Heart left ventricle (tissue), 13 donors: Measurements from ENCODE around the gene VCX.

Source experiments
- POLR2A ChIP-seq, 2 donors: fragments of 450-650 bp; IDR thresholded peaks; one replicate each; pipeline ENCODE4 v1.6.1; 2017; ENCODE audit warnings: antibody characterized with exemption in 2 of 2, mild to moderate bottlenecking in 2 of 2, moderate library complexity in 2 of 2
- TF ChIP-seq, protein P1 (sequence below), 12 donors: fragments of 200-600 bp; sonication (generic) in 4 of 12; IDR thresholded peaks; one replicate each; pipeline versions ENCODE4 v1.5.0 to v1.8.0; 2018 to 2022; ENCODE audit warnings: antibody characterized with exemption in 12 of 12, mild to moderate bottlenecking in 5 of 12
- donor health status: ischemic (EF 13 %, LVEDD 7.1; RV severe dilation, severe dysfunction).
- donor health status: DM: no; HTN: yes; CAD: no.
- donor health status: DM: no; HTN: no; CAD: no.
- donor health status: ischemic (EF 25% LVEDD 6.9; RV normal size, moderate dysfunction).
- donor health status: ischemic (EF 25% LVEDD 5.7; RV mildly dilated, moderate dysfunction).
- donor health status: ischemic (EF 35%, LVEDD 5.7; RV mildly dilated, moderate dysfunction).
- donor health status: nonischemic (EF 11% LVEDD 7.7; RV severe dilation, severe dysfunction).
- donor health status: DM: yes; HTN: yes; CAD: no.
- donor health status: PGD.
- donor health status: ischemic (EF 29% LVEDD 5.4; RV normal size, mild dysfunction).
- donor health status: nonischemic (EF 23%, LVEDD 6.1; RV moderate dilation, normal function).

DNA sequence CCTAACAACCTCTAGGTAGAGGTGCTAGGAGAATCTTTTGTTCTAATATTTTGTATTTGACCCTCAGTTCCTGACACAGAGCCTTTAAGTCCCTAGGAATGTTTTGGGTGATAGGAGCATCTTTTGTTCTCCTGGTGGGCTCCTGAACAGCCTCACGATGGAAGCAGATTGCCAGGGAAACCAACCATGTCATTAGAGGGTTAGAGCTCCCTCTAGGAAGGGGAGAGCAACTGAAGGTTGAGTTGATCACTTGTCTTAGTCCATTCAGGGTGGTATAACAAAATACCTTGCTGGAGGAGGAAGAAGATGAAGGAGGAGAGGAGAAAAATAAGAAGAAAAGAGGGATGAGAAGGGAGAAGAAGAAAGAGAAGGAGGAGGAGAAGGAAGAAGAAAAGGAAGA lies 9.2 kb downstream of the VCX start:
- TF ChIP-seq, protein P1, sequence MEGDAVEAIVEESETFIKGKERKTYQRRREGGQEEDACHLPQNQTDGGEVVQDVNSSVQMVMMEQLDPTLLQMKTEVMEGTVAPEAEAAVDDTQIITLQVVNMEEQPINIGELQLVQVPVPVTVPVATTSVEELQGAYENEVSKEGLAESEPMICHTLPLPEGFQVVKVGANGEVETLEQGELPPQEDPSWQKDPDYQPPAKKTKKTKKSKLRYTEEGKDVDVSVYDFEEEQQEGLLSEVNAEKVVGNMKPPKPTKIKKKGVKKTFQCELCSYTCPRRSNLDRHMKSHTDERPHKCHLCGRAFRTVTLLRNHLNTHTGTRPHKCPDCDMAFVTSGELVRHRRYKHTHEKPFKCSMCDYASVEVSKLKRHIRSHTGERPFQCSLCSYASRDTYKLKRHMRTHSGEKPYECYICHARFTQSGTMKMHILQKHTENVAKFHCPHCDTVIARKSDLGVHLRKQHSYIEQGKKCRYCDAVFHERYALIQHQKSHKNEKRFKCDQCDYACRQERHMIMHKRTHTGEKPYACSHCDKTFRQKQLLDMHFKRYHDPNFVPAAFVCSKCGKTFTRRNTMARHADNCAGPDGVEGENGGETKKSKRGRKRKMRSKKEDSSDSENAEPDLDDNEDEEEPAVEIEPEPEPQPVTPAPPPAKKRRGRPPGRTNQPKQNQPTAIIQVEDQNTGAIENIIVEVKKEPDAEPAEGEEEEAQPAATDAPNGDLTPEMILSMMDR (IDR thresholded peaks at IDR 0.05) = no peak
- no peak for TF ChIP-seq POLR2A (IDR thresholded peaks at IDR 0.05)
